ENCODE data around the gene MYBBP1A.

- no peak for TF ChIP-seq CTCF (IDR thresholded peaks at IDR 0.05)
- no peak for TF ChIP-seq USF2 (IDR thresholded peaks at IDR 0.05)
- no peak for TF ChIP-seq RNF2 (IDR thresholded peaks at IDR 0.05; ENCODE audit: borderline replicate concordance, low read depth)
- no peak for TF ChIP-seq CHD2 (IDR thresholded peaks at IDR 0.05; ENCODE audit: low read length, partially characterized antibody)
- no peak for TF ChIP-seq POLR2A (IDR thresholded peaks at IDR 0.05; ENCODE audit: low read length)
- TF ChIP-seq MAX (IDR thresholded peaks at IDR 0.05) = no peak
- no peak for TF ChIP-seq REST (IDR thresholded peaks at IDR 0.05)
- TF ChIP-seq EP300 (IDR thresholded peaks at IDR 0.05) = no peak
- no peak for TF ChIP-seq FOXS1 (CRISPR knock-in tag; IDR thresholded peaks at IDR 0.05)
These were observed 37.8 kb upstream of the MYBBP1A start for GRCh38 chr17:4593021-4593421.
